Tibial artery (tissue), 4 donors: Measurements from ENCODE around the gene LOXL4.

ENCODE experiments used
- DNase-seq, 2 donors: peaks; one replicate each; pipeline ENCODE4 v3.0.0-alpha.2; 2019
- H3K27ac ChIP-seq, 2 donors: fragments of 200-600 bp; sonication (generic) in 1 of 2; 1 replicate in 1 of 2; 2 replicates in 1 of 2; pipeline ENCODE4 v1.5.1; 2018 to 2019; ENCODE audit warnings: mild to moderate bottlenecking in 1 of 2
- H3K27me3 ChIP-seq, 2 donors: fragments of 200-600 bp; sonication (generic) in 1 of 2; one replicate each; pipeline versions ENCODE4 v1.5.1 to v1.6.0; 2016 to 2019
- H3K36me3 ChIP-seq, 3 donors: fragments of 200-600 bp; sonication (generic) in 2 of 3; one replicate each; pipeline ENCODE4 v1.5.1; 2016 to 2019; ENCODE audit warnings: mild to moderate bottlenecking in 2 of 3
- H3K4me1 ChIP-seq, 4 donors: fragments of 200-600 bp; sonication (generic) in 2 of 4; 1 replicate in 3 of 4; 2 replicates in 1 of 4; pipeline ENCODE4 v1.5.1; 2016 to 2019
- H3K4me3 ChIP-seq, 2 donors: fragments of 200-600 bp; sonication (generic) in 1 of 2; 1 replicate in 1 of 2; 2 replicates in 1 of 2; pipeline ENCODE4 v1.5.1; 2018 to 2019; ENCODE audit warnings: mild to moderate bottlenecking in 2 of 2
- H3K9me3 ChIP-seq, 3 donors: fragments of 200-600 bp; sonication (generic) in 1 of 3; one replicate each; pipeline ENCODE4 v1.5.1; 2016 to 2019
- CTCF ChIP-seq, 2 experiments: fragments of 200-600 bp in 1 of 2; fragments of 450-650 bp in 1 of 2; IDR thresholded peaks; one replicate each; pipeline ENCODE4 v1.5.1; 2017 to 2019; ENCODE audit warnings: antibody characterized with exemption in 2 of 2, mild to moderate bottlenecking in 1 of 2, moderate library complexity in 1 of 2
- intact Hi-C: fragments of 100-400 bp; cut with DNase I; formaldehyde crosslinking; loops from one replicate; pipeline ENCODE4 v1.15.0; 2023; ENCODE audit warnings: low total_unique reads

Gene LOXL4

GRCh38 chr10:98300526-98301229 lies 32.7 kb upstream of the LOXL4 start:
- H3K9me3 ChIP-seq, result no peaks in the 10 kb centered on the region
- no peak for TF ChIP-seq CTCF (IDR thresholded peaks at IDR 0.05)
- no peak for DNase-seq

DNA sequence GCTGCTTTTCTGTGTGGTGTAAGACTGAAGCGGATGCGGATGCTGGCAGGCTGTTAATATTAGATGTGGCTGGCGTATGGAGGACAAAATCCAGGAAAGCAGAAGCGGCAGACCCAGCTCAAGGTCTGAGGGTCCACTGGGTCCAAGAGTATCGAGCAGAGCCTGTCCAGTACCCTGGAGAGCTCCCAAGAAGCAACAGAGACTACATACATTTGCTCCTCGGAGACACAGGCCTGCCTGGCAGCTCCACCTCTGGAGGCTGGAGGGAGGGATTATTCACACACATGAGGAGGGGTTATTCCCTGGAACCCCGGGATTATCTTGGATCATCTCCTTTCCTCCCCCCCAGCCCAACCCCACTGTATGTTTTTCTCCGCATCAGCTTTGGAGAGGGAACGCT lies 31.3 kb upstream of the LOXL4 start:
- no peak for TF ChIP-seq CTCF (IDR thresholded peaks at IDR 0.05)
- intact Hi-C loops, result no loop called here

More at GRCh38 chr10:98300526-98301229, 32.7 kb upstream of the LOXL4 start:
- Histone ChIP-seq H3K27me3 (peaks cover 0 to 7% of the 10 kb centered on the region in 2 donors), H3K4me1 (peaks cover 0 to 6% (median under 1%) of the 10 kb centered on the region in 4 donors), H3K36me3 (no peaks in the 10 kb centered on the region), H3K4me3 (no peak overlapping the region), H3K27ac (no peak overlapping the region)
- intact Hi-C loops, result no loop called here

GRCh38 chr10:98296524-98296923 lies 28.5 kb upstream of the LOXL4 start:
- Histone ChIP-seq H3K36me3 (no peaks in the 10 kb centered on the region), H3K4me1 (peaks cover 0 to 28% (median 11%) of the 10 kb centered on the region in 4 donors), H3K9me3 (no peaks in the 10 kb centered on the region), H3K4me3 (no peak overlapping the region), H3K27me3 (no peaks in the 10 kb centered on the region), H3K27ac (no peak overlapping the region)
- no peak for DNase-seq
- intact Hi-C loops, result no loop called here
- no peak for TF ChIP-seq CTCF (IDR thresholded peaks at IDR 0.05)

More for the DNA sequence above, 31.3 kb upstream of the LOXL4 start:
- Histone ChIP-seq H3K27ac (no peak overlapping the region), H3K27me3 (peaks cover 0 to 7% of the 10 kb centered on the region in 2 donors), H3K4me1 (peaks cover 0 to 13% (median 4%) of the 10 kb centered on the region in 4 donors), H3K9me3 (no peaks in the 10 kb centered on the region), H3K36me3 (no peaks in the 10 kb centered on the region), H3K4me3 (no peak overlapping the region)
- no peak for DNase-seq

DNA sequence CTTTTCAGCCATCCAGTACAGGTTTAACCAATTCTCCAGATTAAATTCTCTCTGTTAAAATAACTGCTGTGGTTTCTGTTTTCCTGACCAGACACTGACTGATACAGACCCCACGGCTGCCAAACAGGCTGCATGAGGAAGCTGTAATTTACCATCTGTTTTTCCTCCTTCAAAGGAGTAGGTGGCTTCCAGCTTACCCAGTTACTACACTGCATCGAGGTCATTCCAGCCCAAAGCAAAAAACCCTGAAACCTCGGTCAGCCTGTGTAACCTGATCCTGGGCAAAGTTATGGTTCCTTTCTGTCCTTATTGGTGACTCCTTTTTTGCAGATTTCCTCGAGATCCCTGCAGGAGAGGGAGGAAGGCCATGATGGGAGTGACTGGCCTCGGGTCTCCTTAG lies 27.9 kb upstream of the LOXL4 start:
- no peaks in the 10 kb centered on the region for H3K27me3 ChIP-seq
- DNase-seq, result no peak
- H3K36me3 ChIP-seq, result no peaks in the 10 kb centered on the region
- no peak overlapping the region for H3K27ac ChIP-seq
- no peak overlapping the region for H3K4me3 ChIP-seq
- intact Hi-C loops, result no loop called here
- no peaks in the 10 kb centered on the region for H3K9me3 ChIP-seq
- H3K4me1 ChIP-seq, result peaks cover 0 to 28% (median 11%) of the 10 kb centered on the region in 4 donors
- TF ChIP-seq CTCF (IDR thresholded peaks at IDR 0.05), result no peak

GRCh38 chr10:98295401-98295811 lies 27.4 kb upstream of the LOXL4 start:
- intact Hi-C loops, result no loop called here
- TF ChIP-seq CTCF (IDR thresholded peaks at IDR 0.05), result no peak
- H3K36me3 ChIP-seq, result no peaks in the 10 kb centered on the region
- DNase-seq, result no peak
- H3K4me1 ChIP-seq, result peaks cover 0 to 28% (median 11%) of the 10 kb centered on the region in 4 donors
- no peaks in the 10 kb centered on the region for H3K27me3 ChIP-seq
- H3K4me3 ChIP-seq, result no peak overlapping the region
- H3K27ac ChIP-seq, result no peak overlapping the region
- no peaks in the 10 kb centered on the region for H3K9me3 ChIP-seq
